Kidney tubule cell (primary cell): ENCODE results near the gene MMD2.
A peak's percentile ranks its signal among the peaks of the same experiment; 100 is the strongest.
"Not testable (repeated sequence)": the region's sequence is repeated elsewhere in the genome, so short reads cannot be mapped to it uniquely, and the experiment has no call there.

Experiments used
- DNase-seq: peaks from one replicate; pipeline ENCODE4 v3.0.0-alpha.2; 2018; ENCODE audit warnings: low spot score

Gene MMD2, protein sequence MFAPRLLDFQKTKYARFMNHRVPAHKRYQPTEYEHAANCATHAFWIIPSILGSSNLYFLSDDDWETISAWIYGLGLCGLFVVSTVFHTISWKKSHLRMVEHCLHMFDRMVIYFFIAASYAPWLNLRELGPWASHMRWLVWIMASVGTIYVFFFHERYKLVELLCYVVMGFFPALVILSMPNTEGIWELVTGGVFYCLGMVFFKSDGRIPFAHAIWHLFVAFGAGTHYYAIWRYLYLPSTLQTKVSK

DNA sequence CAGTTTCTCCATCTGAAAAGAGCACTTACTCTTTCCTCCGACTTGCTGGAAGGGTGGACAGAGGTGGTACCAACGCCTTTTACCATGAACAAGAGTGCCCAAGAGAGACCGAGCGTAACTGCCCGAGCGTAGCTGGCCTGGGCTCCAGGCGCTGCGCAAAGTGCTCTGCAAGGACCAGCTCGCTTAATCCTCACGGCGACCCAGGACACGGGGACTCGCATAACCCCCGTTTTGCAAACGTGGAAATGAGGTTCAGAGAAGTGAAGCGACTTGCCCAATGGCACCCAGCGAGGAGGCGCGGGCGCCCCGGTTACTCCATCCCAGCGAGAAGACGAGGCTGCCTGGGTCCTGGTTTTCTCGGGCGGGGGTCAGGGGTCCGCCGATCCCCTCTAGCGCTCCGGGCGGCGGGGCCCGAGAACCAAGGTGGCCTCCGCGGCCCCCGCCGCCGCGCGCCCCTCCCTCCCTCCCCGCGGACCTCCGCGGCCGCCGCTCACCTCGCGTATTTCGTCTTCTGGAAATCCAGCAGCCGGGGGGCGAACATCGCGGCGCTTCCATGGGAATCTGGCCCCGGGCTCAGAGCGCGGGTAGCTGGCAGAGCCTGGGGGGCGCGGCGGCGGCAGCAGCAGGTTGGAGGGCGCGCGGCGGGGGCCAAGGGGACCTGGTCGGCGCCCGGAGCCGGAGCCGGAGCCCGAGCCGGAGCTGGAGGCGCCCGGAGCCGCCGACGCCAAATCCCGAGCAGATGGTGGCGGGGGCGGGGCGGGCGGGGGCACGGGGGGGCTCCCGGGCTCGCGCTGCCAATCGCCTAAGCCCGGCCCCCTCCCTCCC, at the start of gene MMD2:
TSS of gene MMD2 (minus strand) at position 711 of the 825 bp plus-strand sequence. CDS start at position 541, 170 bp downstream.
- no peak for DNase-seq

DNA sequence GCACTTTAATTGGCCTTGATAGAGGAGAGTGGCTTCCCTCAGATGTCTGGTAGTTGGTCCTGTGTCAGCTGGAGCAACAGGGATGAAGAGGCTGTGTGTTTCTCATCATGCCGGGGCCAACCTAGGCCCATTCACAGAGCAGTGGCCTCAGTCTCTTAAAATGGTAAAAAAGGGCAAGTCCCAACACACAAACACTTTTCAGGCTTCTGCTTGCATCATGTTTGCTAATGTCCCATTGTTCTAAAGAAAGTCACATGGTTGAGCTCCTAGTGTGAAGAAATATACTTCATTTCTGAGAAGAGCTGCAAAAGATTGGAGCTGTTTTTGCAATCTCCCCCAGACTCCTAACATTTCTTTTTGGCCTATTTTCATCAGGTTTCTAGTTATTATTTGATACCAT, 46.1 kb upstream of the MMD2 start:
- no peak for DNase-seq

DNA sequence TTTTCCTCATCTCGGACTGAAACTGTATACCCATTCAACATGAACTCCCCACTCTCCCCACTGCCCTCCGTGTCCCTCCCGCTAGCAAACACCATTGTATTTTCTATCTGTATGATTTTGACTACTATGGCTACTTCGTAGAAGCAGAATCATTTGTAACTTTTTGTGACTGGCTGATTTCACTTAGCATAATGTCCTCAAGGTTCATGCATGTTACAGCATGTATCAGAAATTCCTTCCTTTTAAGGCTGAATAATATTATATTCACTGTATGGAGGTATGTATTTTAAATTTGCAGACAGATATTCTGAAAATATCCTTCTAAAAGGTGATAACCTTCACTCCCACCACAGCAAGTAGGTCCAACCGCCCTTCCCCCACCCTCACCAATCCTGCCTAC, 42.9 kb upstream of the MMD2 start:
- no peak for DNase-seq

DNA sequence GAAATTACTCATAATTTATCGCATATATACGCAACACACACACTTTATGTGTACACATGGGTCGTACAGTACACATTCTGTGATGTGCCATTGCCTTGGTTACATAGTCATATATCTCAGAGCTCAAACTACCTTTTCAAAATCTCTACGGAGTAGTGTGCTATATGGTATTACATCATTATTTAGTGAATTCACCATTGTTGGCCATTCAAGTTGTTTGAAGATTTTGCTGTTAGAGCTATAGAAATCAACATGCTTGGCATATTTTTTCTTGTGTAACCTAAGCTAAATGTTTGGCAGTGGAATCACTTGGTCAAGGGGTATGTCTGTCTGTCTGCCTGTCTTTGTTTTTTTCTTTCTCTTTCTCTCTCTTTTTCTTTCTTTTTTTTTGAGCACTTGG, 42.0 kb upstream of the MMD2 start:
- no peak for DNase-seq

DNA sequence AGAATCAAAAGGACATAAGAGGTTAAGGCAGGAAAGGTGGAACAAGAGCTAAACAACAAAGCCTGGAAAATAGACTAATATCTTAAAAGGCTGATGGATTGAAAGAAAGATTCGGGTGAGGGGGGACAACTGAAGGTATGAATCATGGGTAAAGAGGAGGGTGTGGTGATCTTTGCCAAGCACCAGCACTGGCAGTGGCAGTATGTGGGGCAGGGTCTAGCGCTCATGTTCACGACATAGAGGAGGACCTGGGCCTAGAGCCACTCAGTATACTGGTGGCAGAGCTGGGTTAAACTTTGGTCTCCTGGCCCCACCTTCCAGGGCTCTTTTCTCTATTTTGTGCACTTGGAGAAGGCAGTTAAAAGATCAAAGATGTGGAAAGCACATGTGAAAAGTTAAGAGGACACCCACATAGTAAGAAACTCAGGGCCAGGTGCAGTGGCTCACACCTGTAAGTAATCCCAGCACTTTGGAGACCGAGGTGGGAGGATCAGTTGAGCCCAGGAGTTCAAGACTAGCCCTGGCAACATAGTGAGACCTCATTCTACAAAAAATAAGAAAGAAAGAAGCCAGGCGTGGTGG, 40.5 kb upstream of the MMD2 start:
- no peak for DNase-seq

DNA sequence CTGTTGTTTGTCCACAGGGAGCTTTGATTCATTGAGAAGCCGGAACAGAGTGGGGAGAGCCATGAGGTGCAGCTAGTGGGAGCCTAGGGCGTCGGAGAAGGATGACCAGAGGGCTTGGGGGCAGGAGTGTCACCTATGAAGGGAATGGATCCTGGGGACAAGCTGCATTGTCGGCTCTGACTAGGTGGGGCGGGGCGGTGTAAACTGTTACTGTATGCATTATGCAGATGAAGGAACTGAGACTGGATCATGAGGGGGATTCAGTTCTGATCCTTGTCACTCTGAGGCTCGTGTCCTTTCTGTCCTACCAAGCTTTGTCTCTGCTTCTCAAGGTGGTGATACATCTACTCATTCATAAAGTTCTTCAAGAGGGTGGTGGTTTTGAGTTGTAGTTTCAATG, 39.9 kb upstream of the MMD2 start:
- DNase-seq, result no peak

DNA sequence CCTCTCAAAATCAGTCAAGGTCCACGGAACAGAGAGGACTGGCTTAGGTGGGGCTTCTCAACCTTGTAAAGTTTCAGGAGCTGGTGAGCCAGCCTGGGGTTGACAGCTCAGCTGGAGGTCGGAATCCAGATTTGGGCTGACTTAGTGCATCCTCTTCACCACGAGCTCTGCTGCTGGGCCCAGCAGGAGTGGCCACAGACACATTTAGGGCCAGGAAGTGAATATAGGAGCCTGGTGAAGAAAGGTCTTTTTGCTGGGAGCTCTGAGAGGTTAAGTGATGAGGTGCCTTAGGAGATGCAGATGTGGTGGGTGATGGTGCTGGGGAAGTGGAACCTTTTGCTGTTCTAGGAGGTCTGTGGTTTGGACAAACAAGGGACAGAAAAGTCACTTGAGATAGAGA, 39.3 kb upstream of the MMD2 start:
- no peak for DNase-seq

DNA sequence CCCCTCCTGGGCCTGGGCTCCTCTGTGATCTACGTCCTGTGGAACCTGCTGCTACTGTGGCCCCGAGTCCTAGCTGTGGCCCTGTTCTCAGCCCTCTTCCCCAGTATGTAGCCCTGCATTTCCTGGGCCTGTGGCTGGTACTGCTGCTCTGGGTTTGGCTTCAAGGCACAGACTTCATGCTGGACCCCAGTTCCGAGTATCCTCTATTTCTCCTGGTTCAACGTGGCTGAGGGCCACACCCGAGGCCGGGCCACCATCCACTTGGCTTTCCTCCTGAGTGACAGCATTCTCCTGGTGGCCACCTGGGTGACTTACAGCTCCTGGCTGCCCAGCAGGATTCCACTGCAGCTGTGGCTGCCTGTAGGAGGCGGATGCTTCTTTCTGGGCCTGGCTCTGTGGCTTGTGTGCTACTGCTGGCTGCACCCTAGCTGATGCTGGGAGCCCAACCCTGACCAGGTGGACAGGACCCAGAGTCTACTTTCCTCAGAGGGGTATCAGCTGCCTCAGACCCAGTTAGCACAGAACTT, 37.8 kb upstream of the MMD2 start:
- no peak for DNase-seq

DNA sequence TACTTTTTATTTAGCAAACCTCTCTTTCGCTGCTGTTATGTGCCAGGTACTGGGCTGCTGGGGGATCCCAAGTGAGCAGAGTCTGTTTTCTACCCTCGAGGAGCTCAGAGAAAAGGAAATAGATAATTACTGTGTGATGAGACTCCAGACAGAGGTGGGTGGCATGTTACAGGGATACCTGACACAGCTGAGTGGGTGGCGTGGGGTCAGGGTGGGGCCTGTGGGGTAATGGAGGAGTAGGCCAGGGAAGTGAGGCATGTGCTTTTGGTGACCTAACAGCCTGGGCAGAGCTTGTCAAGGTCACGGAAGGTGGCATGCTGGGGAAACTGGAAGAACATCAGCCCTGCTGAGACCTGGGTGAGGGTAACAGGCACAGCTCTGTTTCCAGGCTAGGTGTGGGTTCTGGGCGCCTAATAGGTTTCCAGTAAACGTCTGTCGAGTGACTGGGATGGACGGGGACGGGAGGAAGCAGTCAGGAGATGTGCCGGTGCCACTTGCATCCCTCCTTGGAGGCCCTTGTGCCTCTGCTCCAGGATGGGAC, 36.5 kb upstream of the MMD2 start:
- DNase-seq, result no peak

DNA sequence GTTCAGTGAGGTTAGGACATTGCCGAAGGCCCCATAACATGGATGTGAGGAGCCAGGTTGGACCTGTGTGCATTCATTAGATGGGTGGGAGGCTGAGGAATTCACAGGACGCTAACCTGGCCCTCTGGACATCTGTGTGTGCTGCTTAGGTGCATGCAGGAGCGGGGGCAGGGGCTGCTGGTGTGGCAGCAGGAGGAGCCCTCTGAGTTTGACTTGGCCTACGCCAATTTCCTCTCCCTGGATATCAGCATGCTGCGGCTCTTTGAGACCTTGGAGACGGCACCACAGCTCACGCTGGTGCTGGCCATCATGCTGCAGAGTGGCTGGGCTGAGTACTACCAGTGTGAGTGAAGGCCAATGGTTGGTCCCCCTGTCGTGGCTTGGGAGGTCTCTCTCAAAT, 34.5 kb upstream of the MMD2 start:
- no peak for DNase-seq

DNA sequence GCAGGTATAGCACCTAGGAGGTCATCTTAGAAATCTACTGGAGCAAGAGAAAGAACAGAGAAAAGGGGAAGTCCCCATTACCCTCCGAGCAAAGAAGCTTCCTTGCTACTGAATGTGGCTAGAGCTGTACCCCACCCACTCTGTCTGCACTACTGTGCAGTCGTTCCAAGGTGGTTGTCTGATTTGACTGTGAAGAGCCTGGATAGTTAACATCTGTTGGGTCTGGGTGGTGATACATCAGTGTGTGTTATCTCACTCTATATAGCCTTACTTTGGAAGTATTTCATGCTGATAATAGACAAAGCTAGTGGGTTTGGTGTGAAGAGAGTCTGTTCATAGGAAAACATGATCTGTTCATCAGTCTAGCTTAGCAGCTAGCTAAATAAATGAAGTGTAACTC, 23.8 kb upstream of the MMD2 start:
- DNase-seq, result not testable (repeated sequence)

DNA sequence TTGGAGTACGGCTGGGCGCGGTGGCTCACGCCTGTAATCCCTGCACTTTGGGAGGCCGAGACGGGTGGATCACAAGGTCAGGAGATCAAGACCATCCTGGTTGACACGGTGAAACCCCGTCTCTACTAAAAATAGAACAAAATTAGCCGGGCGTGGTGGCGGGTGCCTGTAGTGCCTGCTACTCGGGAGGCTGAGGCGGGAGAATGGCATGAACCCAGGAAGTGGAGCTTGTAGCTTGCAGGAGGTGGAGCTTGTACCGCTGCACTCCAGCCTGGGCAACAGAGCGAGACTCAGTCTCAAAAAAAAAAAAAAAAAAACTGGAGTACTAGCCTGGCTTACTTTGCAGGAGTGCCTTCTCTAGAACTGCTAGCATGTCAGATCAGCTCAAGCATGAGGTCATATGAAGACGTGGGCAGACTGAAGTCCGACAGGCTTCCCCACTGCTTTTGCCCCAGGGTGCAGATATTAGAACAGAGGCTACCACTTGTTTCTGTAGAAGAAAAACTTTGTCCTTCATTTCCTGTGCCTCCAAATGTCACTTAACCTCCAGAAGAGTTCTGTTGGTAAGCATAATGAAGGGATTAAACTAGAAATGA, 22.4 kb upstream of the MMD2 start:
- peak; percentile 24 for DNase-seq

DNA sequence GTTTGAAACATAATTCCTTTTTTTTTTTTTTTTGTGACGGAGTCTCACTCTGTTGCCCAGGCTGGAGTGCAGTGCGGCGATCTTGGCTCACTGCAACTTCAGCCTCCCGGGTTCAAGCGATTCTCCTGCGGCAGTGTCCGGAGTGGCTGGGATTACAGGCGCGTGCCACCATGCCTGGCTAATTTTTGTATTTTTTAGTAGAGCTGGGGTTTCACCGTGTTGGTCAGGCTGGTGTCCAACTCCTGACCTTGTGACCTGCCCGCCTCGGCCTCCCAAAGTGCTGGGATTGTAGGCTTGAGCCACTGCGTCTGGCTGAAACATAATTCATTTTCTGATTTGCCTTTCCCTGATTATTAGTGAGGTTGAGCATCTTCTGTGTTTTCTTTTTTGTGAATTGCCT, 16.6 kb upstream of the MMD2 start:
- DNase-seq, result not testable (repeated sequence)

DNA sequence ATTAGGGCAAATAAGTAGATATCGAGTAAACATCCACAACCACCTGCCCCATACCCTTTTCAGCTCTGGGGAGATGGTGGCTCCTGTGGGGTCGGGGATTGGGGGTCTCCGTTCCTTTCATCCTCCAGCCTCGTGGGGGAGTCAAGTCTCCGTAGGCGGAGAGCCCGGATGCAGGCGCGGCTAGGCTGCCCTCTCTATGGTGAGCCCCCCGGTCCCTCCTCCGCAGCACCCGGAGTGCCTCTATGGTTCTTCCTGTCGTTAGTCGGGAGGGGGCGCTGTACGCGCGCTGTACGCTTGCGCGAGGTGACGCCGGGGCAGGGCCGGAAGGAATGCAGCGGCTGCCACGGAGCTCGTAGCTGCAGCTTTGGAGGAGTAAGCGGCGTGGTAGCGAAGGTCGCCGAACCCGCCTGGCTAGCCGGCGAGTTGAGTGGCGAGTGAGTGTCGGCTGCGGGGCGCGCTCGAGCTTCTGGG, 14.8 kb upstream of the MMD2 start:
- peak; percentile 94 for DNase-seq

DNA sequence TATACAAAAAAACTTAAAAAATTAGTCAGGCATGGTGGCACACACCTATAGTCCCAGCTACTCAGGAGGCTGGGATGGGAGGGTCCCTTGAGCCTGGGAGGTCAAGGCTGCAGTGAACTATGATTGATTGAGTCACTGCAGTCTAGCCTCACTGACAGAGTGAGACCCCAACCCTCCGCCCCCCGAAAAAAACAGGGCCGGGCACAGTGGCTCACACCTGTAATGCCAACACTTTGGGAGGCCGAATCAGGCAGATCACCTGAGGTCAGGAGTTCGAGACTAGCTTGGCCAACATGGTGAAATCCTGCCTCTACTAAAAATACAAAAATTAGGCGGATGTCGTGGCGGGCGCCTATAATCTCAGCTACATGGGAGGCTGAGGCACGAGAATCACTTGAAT, 13.5 kb upstream of the MMD2 start:
- not testable (repeated sequence) for DNase-seq

DNA sequence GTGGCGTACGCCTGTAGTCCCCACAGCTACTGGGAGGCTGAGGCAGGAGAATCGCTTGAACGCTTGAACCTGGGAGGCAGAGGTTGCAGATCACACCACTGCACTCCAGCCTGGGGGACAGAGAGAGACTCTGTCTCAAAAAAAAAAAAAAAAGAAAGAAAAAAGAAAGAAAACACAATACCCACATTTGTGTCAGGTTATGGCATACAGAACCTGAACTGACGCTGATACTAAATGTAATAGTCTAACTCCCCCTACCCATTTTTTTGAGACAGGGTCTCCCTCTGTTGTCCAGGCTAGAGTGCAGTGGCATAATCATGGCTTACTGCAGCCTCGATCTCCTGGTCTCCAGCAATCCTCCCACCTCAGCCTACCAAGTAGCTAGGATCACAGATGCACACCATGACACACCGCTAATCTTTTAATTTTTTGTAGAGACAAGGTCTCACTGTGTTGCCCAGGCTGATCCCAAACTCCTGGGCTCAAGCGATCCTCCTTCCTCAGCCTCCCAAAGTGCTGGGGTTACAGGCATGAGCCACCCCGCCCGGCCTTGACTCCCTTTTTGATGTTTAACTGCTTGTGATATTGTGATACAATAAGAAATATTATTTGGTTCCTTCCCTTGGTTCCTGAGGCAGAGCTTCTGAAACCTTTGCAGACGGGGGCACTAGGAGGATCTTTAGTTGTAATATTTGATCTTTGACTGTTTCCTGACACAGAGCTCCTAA, 6.5 kb upstream of the MMD2 start:
- no peak for DNase-seq

DNA sequence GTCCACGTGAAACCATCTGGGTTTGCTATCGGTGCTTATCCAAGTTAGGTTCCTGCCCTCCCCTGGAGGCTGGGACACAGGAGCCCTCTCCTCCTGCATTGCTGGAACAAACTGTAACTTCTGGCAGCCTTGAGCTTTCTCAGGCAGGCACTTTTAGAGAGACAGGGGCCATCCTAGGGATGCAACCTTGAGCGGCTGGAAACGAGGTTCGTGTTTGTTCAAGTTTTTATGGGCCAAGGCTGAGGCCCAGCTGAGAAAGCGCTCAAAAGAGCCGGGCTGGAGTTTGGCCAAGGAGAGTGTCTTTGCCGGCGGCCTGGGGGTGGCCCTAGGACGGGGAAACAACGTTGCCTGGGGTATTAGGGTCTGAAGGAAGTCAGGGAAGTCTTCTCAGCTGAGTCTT, 5.5 kb upstream of the MMD2 start:
- DNase-seq, result no peak

DNA sequence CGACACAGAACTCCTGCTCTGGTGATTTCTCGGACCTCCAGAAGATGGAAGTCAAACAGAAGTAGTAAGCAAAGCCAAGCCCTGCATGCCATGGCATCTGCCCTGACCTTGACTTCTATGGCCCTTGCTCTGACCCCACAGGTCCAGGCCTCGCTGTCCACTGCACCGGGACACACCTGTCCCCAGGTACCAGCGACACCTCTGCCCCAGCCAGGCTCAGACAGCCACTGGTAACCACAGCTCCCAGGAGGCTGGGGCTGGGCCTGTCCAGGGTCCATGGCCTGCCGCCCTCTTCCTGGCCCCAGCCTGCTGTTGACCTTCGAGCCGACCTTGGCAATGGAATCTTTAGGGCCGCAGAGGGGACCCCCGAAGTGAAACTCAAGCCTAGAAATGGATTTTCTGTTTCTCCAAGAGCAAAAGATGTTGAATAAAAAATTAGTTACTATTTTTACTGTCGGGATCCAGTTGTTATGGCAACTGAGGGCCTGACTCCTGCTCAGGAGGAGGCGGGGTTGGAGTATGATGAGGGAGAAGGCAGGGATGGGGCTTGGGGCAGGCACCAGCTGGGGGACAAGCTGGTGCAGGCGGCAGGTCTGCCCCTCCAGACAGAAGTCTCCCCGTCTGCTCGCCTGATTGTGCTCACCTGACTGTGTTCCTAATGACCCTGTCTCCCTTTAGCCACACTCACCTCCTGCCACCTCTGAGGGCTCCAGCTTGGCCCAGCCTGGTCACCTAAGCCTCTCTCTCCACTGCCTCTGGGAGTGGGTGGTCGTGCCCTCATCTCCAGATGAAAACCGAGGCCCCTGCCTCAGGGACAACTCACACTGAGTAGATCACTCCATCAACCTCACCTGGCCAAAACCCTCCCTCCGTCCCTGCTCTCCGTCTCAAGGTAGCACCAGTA, 4.1 kb upstream of the MMD2 start:
- no peak for DNase-seq

DNA sequence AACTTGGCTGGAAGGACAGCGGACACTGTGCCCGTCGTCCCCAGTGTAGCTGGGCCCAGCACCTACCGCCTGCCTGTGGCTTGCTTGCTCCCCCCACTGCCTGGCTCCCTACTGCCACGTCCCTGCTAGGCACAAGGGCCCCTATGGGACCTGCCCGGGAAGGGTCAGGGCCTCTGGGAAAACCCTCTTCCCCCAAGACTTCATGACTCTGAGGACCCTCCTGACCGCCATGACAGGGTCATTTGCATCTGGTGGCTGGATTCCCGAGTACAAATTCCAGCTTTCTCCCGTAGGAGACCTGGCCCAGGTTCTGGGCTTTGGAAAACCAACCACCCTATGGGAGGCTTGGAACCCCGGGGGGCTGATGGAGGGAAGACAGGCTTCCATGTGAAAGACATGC, 1.4 kb upstream of the MMD2 start:
- DNase-seq, result no peak

DNA sequence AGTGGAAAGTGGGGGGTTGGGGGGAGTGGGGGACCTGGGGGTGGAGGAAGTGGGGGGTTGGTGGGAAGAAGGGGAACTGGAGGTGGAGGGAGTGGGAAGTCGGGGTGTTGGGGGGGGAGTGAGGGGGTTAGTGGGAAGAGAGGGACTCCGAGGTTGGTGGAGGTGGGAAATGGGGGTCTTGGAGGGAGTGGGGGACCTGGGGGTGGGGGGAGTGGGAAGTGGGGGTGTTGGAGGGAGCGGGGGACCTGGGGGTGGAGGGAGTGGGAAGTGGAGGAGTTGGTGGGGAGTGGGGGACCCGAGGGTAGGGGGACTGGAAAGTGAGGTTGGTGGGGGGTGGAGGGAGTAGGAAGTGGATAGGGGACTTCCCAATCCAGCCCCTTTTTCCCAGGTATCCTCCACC, 906 bp upstream of the MMD2 start:
- no peak for DNase-seq

DNA sequence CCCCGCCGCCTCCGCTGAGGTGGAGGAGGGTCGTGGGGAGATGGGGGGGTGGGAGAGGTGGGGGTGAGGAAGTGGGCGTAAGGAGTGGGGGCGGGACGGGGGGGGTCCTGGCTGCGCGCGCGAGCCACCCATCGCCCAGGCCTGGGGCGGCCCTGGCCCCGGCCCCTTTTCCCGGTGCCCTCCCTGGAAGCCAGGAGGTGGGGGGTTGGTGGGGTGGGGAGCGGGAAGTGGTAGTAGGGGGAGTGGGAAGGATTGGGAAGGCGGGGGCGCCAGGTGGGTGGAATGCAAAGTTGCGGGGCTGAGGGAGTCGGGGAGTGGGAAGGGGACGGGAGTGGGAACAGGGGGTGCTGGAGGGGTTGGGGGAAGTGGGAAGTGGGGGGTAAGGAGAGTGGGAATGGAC, 319 bp upstream of the MMD2 start:
- DNase-seq, result no peak
